B cell (primary cell): Measurements from ENCODE around the gene BRINP3.

Experiments
- CTCF ChIP-seq: fragments of 200-600 bp; IDR thresholded peaks from one replicate; pipeline ENCODE4 v1.8.0; 2022; ENCODE audit warnings: antibody characterized with exemption, mild to moderate bottlenecking
- EZH2 ChIP-seq: IDR thresholded peaks from 2 replicates; pipeline ENCODE4 v1.6.1; 2012; ENCODE audit warnings: borderline replicate concordance, low read depth, mild to moderate bottlenecking, moderate library complexity, low read length; ENCODE audit not compliant: insufficient read depth, poor library complexity, severe bottlenecking

DNA sequence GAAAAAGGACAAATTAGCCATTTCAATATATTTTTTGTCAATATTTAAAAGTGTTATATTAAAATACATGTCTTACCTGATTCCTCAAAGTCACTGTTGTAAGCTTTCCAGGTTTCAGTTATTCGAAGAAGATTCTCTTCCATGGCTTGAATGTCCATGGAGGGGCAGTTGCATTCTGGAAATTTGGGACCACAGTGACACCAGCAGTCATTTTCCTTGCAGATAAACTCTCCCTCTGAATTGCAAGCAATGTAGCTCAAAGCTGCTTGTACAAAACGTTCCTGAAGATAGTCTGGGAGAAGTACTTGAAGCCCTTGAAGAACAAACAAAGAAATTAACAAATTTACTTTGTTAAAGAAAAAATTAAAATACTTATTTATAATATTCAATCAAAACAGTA is 251.7 kb downstream of the BRINP3 start:
- TF ChIP-seq CTCF (no peak), EZH2 (no peak)
